ENCODE data around the gene SCAF8.

DNA sequence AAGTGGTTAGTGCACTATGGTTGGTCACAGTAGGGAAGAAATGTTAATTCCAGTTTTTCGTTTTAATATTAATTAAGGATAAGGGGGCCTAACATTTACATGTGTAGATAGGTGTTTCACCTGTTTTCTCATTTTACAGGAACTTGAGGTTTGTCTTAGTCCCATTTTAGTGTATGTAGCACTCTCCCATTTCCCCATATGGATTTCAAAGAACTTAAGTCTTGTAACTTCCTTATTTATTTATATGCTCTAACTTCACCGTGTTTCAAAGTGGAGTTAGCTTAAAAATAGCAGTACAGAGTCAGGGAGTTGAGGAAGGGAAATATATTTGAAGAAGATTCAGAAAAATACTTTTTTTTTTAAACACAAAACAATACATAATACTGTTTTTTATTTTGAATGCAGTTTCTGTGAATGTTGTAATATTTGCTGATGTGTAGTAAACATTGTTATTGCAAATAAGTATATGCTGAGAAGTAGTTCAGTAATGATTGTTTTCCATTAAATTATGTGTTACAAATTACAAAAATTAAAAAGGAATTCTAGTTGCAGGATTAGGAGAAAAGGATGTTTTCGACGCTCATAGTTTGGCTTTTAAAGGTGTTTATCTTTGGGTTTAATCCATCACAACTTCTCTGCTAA is 3.5 kb downstream of the SCAF8 start:
- no peak for TF ChIP-seq POLR2A (IDR thresholded peaks at IDR 0.05; ENCODE audit: low read length)
- no peak for TF ChIP-seq GATA1 (IDR thresholded peaks at IDR 0.05; ENCODE audit: low read depth, low read length)

Measured in erythroblast (primary cell).